H9 (cell line): ENCODE data around the gene FOXD2. TPM values are rescaled to one million over a fixed set of nuclear protein-coding genes. Genes with fewer than 3 reads are reported as not detected.

Source experiments
- DNase-seq: peaks from one replicate; pipeline ENCODE4 v3.0.0-alpha.2; 2017
- H2AFZ ChIP-seq: one replicate; pipeline ENCODE4 v1.6.1; 2013; ENCODE audit warnings: mild to moderate bottlenecking, low read length, control low read depth, moderate library complexity
- H2AK5ac ChIP-seq: 2 replicates; pipeline ENCODE4 v1.6.1; 2013; ENCODE audit warnings: low read length, control low read depth, mixed read lengths; ENCODE audit not compliant: insufficient read length
- H2BK120ac ChIP-seq: one replicate; pipeline ENCODE4 v1.6.1; 2013; ENCODE audit warnings: low read depth, mild to moderate bottlenecking, low read length, control low read depth, inconsistent platforms; ENCODE audit not compliant: poor library complexity, severe bottlenecking
- H2BK12ac ChIP-seq: 2 replicates; pipeline ENCODE4 v1.6.1; 2013; ENCODE audit warnings: low read length, control low read depth, mixed read lengths, low read depth; ENCODE audit not compliant: insufficient read length
- H2BK15ac ChIP-seq: 2 replicates; pipeline ENCODE4 v1.6.1; 2013; ENCODE audit warnings: low read depth, low read length, control low read depth
- H2BK20ac ChIP-seq: one replicate; pipeline ENCODE4 v1.6.1; 2013; ENCODE audit warnings: low read depth, mild to moderate bottlenecking, low read length, control low read depth, inconsistent platforms; ENCODE audit not compliant: poor library complexity, severe bottlenecking
- H2BK5ac ChIP-seq: 2 replicates; pipeline ENCODE4 v1.6.1; 2013; ENCODE audit warnings: low read length, control low read depth, mixed read lengths; ENCODE audit not compliant: insufficient read length
- H3K14ac ChIP-seq: 2 replicates; pipeline ENCODE4 v1.6.1; 2013; ENCODE audit warnings: low read length, control low read depth; ENCODE audit not compliant: insufficient read depth
- H3K18ac ChIP-seq: 2 replicates; pipeline ENCODE4 v1.6.1; 2013; ENCODE audit warnings: low read depth, mild to moderate bottlenecking, mixed read lengths, low read length, control low read depth; ENCODE audit not compliant: insufficient read length
- H3K23ac ChIP-seq: 2 replicates; pipeline ENCODE4 v1.6.1; 2013; ENCODE audit warnings: low read length, control low read depth, mixed read lengths, low read depth; ENCODE audit not compliant: insufficient read length
- H3K23me2 ChIP-seq: 2 replicates; pipeline ENCODE4 v1.6.1; 2013; ENCODE audit warnings: low read depth, mild to moderate bottlenecking, mixed read lengths, low read length, control low read depth; ENCODE audit not compliant: insufficient read length, poor library complexity, severe bottlenecking
- H3K27ac ChIP-seq: 2 replicates; pipeline ENCODE4 v1.5.1; 2013; ENCODE audit warnings: low read length, control low read depth, mixed read lengths, low read depth; ENCODE audit not compliant: insufficient read length
- H3K27me3 ChIP-seq: 2 replicates; pipeline ENCODE4 v1.6.1; 2013; ENCODE audit warnings: low read length, control low read depth, inconsistent platforms; ENCODE audit not compliant: insufficient read depth
- H3K4ac ChIP-seq: 2 replicates; pipeline ENCODE4 v1.6.1; 2013; ENCODE audit warnings: low read depth, mild to moderate bottlenecking, control low read depth, inconsistent platforms, low read length, moderate library complexity
- H3K4me1 ChIP-seq: 2 replicates; pipeline ENCODE4 v1.6.1; 2013; ENCODE audit warnings: low read length, control low read depth, inconsistent platforms; ENCODE audit not compliant: insufficient read depth
- H3K4me2 ChIP-seq: 2 replicates; pipeline ENCODE4 v1.6.1; 2013; ENCODE audit warnings: low read length, control low read depth, mixed read lengths; ENCODE audit not compliant: insufficient read length, insufficient read depth
- H3K56ac ChIP-seq: 2 replicates; pipeline ENCODE4 v1.6.1; 2013; ENCODE audit warnings: low read depth, mild to moderate bottlenecking, mixed read lengths, low read length, control low read depth; ENCODE audit not compliant: insufficient read length
- H3K79me1 ChIP-seq: 2 replicates; pipeline ENCODE4 v1.6.1; 2013; ENCODE audit warnings: low read depth, mild to moderate bottlenecking, moderate library complexity, low read length, control low read depth, inconsistent platforms; ENCODE audit not compliant: insufficient read depth, poor library complexity, severe bottlenecking
- H3K79me2 ChIP-seq: 2 replicates; pipeline ENCODE4 v1.6.1; 2013; ENCODE audit warnings: low read length, control low read depth, inconsistent platforms; ENCODE audit not compliant: insufficient read depth
- H3K9ac ChIP-seq: 2 replicates; pipeline ENCODE4 v1.6.1; 2013; ENCODE audit warnings: low read length, control low read depth, mixed read lengths; ENCODE audit not compliant: insufficient read length; ENCODE audit errors: extremely low read depth
- H3K9me3 ChIP-seq: one replicate; pipeline ENCODE4 v1.6.1; 2013; ENCODE audit warnings: low read depth, low read length, inconsistent platforms; ENCODE audit not compliant: control insufficient read depth
- H3T11ph ChIP-seq: one replicate; pipeline ENCODE4 v1.6.1; 2013; ENCODE audit warnings: mild to moderate bottlenecking, low read length, control low read depth, inconsistent platforms
- H4K20me1 ChIP-seq: one replicate; pipeline ENCODE4 v1.6.1; 2013; ENCODE audit not compliant: control insufficient read depth, insufficient read length, insufficient read depth
- H4K5ac ChIP-seq: 2 replicates; pipeline ENCODE4 v1.6.1; 2013; ENCODE audit warnings: low read depth, mild to moderate bottlenecking, mixed read lengths, low read length, control low read depth; ENCODE audit not compliant: insufficient read length
- H4K8ac ChIP-seq: replicated peaks from 2 replicates; pipeline ENCODE4 v1.6.1; 2013; ENCODE audit warnings: low read length, control low read depth, mixed read lengths, low read depth; ENCODE audit not compliant: insufficient read length
- H4K91ac ChIP-seq: 2 replicates; pipeline ENCODE4 v1.6.1; 2013; ENCODE audit warnings: low read depth, mild to moderate bottlenecking, moderate library complexity, mixed read lengths, low read length, control low read depth; ENCODE audit not compliant: insufficient read length
- H3K27ac Mint-ChIP-seq, 3 experiments: 2 replicates in 2 of 3; 3 replicates in 1 of 3; pipeline ENCODE4 v1.8.0; 2020 to 2021; ENCODE audit warnings: mixed read lengths in 3 of 3, mild to moderate bottlenecking in 1 of 3, moderate library complexity in 1 of 3
- H3K27me3 Mint-ChIP-seq: 2 replicates; pipeline ENCODE4 v1.8.0; 2021; ENCODE audit warnings: low read depth, mild to moderate bottlenecking, moderate library complexity, mixed read lengths
- H3K36me3 Mint-ChIP-seq, 3 experiments: 2 replicates in 2 of 3; 3 replicates in 1 of 3; pipeline ENCODE4 v1.8.0; 2020 to 2021; ENCODE audit warnings: low read depth in 3 of 3, mixed read lengths in 3 of 3; ENCODE audit not compliant: insufficient read depth in 1 of 3
- H3K4me1 Mint-ChIP-seq, 2 experiments: 2 replicates each; pipeline ENCODE4 v1.8.0; 2020; ENCODE audit warnings: mixed read lengths in 2 of 2
- H3K4me3 Mint-ChIP-seq, 2 experiments: 2 replicates in 1 of 2; 3 replicates in 1 of 2; pipeline ENCODE4 v1.8.0; 2020 to 2021; ENCODE audit warnings: mild to moderate bottlenecking in 2 of 2, mixed read lengths in 2 of 2, moderate library complexity in 1 of 2
- H3K9me3 Mint-ChIP-seq, 2 experiments: 2 replicates in 1 of 2; 3 replicates in 1 of 2; pipeline ENCODE4 v1.8.0; 2020; ENCODE audit warnings: mild to moderate bottlenecking in 2 of 2, mixed read lengths in 2 of 2, moderate library complexity in 1 of 2
- CTCF ChIP-seq: fragments of 200-600 bp; sonication (generic); conservative IDR thresholded peaks from 3 replicates; pipeline ENCODE4 v1.8.0; 2021; ENCODE audit warnings: antibody characterized with exemption, mild to moderate bottlenecking
- WGBS: extraction: QIAGEN DNeasy Blood & Tissue Kit; methylation state at CpG from one replicate; pipeline ENCODE4 v1.1.7; 2013; ENCODE audit warnings: missing lambda C conversion rate, low lambda C conversion rate, mixed read lengths; ENCODE audit not compliant: insufficient read length; ENCODE audit errors: extremely low coverage; 5-methylcytosine and 5-hydroxymethylcytosine counted together
- total RNA-seq: library from RNA; stranded (reverse); gene quantifications from 2 replicates; pipeline ENCODE4 v1.2.1, GENCODE V29; 2021

The FOXD2 gene
- total RNA-seq, 1 experiment from 2014 or later, result not detected

DNA sequence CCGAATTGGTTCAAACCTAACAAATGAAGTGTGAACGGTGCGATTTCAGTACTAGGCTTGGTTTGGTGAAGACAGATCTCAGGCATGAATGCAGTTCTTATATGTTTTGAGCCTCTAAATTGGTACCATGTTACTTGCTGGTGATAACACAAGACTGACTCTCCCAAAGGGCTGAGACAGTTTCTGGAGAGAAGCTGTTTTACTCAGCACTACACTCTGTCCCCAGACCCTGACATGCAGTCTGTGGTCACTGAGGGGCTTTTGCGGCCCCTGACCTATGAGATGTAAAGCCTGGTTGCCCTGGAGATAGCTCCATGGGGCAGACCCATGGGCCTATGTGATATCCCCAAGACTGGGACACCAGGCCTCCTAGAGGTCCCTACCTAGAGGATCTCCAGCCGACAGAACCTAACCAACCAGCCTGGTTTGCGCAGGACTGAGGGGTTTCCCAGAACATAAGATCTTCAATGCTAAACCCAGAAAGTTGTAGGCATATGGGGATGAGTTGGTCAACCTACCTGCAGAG, 41.1 kb upstream of the FOXD2 start:
- Histone ChIP-seq H2BK20ac (no peak overlapping the region), H4K5ac (no peak overlapping the region), H3K4ac (no peak overlapping the region), H3K18ac (no peak overlapping the region), H3K79me2 (no peaks in the 10 kb centered on the region), H3K14ac (no peak overlapping the region), H3K9ac (no peak overlapping the region), H3K23ac (no peak overlapping the region), H2BK12ac (no peak overlapping the region), H2AFZ (no peak overlapping the region), H3K4me1 (no peaks in the 10 kb centered on the region), H4K91ac (no peak overlapping the region), H3K4me2 (no peak overlapping the region), H4K8ac (no peak overlapping the region), H2AK5ac (no peak overlapping the region), H2BK15ac (no peak overlapping the region), H2BK120ac (no peak overlapping the region), H3K56ac (no peak overlapping the region), H3K23me2 (no peaks in the 10 kb centered on the region), H3K9me3 (no peaks in the 10 kb centered on the region), H3T11ph (no peak overlapping the region), H3K27me3 (no peaks in the 10 kb centered on the region), H2BK5ac (no peak overlapping the region), H3K79me1 (no peaks in the 10 kb centered on the region), H4K20me1 (no peaks in the 10 kb centered on the region), H3K27ac (no peak overlapping the region)
- H3K27me3 Mint-ChIP-seq, result peaks cover 79% of the 10 kb centered on the region
- no CpG with 5 or more reads among the region's 6 CpGs for WGBS
- no peak for TF ChIP-seq CTCF
- no peak overlapping the region for H3K4me3 Mint-ChIP-seq
- no peaks in the 10 kb centered on the region for H3K9me3 Mint-ChIP-seq
- H3K4me1 Mint-ChIP-seq, result 0 out of 4 replicates have a peak, but pooled peaks cover 0 to 5% of the 10 kb centered on the region in 2 experiments
- H3K36me3 Mint-ChIP-seq, result no peaks in the 10 kb centered on the region
- no peak for DNase-seq
- H3K27ac Mint-ChIP-seq, result no peak overlapping the region
